ENCODE data around the gene TEAD1.
A peak's percentile ranks its signal among the peaks of the same experiment; 100 is the strongest.

TEAD1 gene

DNA sequence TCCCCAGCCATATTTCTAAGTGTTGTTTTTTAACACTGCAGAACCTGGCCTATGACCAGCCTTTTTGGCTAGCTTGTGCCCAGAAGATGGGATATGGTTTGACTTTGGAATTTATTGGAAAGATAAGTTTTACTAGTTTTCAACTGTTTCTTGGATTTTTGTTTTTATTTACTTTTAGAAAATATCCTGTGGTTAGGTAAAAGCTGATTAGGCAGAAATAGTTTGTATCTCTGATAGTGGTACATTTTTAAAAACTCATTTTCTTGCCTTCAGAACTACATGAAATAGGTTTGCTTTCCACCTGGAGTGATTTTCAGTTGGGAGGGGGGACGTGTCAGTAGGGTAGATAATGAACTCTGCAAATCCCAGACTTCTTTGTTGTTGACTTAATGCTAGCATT is 243.6 kb downstream of the TEAD1 start:
- no peak for DNase-seq

DNA sequence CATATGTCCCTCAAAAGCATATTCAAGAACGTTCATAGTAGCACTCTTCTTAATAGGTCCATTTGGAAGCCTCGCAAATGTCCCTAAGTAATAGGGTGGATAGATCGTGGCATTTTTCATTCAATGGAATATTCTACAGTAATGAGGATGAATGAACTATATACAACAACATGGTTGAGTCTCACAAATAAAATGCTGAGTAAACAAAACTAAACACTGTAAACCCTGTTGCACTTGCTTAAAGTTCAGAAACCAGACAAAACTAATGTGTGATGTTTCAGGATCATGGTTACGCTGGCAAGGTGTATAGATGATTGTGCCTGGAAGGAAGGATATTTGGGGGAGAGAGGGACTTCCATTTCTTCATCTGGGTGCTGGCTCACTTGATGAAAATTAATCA is 244.4 kb downstream of the TEAD1 start:
- DNase-seq, result no peak

DNA sequence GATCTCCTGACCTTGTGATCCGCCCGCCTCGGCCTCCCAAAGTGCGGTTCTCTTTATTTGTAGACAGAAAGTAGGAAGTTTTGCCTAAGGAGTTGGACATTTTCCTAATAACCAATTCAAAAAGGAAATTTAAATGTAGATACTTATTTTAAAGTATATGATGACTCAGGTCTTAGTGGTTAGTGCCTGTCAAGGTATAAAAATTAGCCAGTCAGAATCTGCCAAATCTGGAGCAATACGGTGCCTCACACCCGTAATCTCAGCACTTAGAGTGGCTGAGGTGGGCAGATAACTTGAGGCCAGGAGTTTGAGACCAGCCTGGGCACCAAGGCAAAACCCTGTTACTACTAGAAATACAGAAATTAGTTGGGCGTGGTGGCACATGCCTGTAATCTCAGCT is 248.2 kb downstream of the TEAD1 start:
- DNase-seq, result no peak

DNA sequence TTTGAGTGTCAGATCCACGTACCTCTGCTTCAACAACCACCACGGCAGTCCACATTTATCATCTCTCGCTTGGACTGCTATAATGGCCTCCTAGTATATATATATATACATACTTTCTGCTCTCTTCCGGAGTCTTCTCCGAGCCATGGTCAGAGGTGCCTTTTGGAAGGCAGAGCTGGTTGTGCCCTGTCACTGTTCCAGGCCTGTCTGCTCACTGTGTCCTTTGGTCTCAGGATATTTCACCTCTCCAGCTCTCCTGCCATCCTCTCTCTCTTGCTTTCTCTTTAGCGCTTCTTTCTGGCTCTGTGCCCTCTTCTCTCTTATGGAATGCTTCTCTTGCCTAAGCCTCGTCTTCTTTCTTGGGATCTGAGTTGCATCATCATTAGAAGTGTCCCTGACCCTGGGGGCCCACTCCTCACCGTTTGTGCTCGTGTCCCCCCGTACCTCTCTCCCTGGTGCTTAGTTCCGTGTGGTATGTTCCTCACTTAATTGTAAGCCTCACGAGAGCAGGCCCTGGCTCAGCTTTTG is 248.8 kb downstream of the TEAD1 start:
- DNase-seq, result no peak

DNA sequence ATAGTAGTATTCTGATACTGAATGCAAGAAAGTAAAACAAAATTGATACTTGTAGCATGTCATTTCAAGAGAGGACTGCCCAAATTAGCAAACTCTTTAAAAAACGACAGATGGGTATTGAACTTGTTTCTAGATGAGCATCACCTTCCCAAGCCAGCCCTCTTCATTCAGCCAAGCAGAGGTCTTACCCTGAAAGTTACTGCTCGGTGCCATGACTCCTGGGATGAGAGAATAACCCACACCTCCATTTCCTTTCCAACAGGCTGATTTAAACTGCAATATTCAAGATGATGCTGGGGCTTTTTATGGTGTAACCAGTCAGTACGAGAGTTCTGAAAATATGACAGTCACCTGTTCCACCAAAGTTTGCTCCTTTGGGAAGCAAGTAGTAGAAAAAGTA is 250.4 kb downstream of the TEAD1 start:
- no peak for DNase-seq

DNA sequence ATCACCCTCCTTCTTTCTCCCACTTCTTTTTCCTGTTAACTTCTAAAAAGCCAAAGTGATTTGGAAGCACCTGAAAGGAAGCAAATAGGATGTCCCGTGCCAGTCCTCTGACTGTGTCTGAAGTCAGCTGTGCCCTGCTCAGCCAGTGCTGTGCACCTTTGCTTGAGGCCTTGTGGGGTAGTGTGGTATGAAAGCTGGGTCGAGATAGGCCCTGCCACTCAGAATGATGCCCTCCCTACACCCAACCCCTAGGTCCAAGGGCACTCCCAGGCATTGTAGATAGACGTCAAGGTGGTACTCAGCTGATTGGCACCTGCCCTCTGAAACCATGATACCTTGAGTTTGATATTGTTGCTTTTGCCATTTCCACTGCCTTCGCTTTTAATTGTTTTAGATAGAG is 251.3 kb downstream of the TEAD1 start:
- no peak for DNase-seq

DNA sequence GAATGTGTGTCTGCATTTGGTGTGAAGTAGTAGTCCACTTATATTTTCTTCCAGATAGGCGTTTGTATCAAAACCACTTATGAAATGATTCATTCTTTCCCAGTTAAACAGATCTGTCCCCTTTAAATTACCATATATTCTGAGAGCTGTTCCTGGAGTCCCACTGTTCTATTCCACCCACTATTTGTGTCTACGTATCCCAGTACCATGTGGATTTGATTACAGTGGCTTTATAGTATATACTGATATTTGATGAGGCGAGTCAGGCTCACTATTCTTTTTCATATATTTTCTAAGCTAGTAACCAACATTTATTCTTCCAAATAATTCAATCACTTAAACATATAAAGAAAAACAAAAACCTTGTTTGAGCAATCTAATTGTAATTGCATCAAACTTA is 253.0 kb downstream of the TEAD1 start:
- DNase-seq, result no peak

DNA sequence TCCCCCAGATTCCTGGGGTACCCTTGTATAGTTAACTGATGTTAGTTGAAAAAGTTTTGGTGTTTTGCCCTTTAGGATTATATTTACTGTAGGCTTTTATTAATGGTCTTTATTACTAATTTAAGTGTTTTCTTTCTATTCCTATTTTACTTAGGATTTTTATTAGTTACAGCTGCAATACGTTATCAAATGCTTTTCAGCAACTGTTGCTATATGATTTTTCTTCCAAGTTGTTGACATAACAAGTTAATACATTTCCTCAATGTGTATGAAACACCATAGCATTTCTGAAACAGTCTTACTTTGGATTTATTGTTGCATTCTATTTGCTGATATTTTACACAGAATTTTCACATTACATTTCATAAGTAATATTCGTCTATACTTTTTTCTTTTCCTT is 253.7 kb downstream of the TEAD1 start:
- no peak for DNase-seq

DNA sequence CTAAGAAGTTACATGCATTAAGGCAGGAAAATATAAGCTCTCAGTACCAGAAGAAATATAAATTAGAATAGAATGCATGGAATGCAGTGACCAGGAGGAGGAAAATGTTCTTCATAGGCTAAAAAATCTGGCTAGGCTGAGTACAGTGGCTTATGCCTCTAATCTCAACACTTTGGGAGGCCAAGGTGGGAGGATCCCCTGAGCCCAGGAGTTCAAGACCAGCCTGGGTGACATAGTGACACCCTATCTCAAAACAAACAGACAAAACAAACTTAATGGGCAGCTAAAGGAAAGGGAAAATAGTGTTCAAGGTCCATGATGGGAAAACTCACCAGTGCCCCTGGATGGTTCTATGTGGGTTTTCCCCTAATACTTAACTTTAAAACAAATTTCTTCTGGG is 256.6 kb downstream of the TEAD1 start:
- no peak for DNase-seq

DNA sequence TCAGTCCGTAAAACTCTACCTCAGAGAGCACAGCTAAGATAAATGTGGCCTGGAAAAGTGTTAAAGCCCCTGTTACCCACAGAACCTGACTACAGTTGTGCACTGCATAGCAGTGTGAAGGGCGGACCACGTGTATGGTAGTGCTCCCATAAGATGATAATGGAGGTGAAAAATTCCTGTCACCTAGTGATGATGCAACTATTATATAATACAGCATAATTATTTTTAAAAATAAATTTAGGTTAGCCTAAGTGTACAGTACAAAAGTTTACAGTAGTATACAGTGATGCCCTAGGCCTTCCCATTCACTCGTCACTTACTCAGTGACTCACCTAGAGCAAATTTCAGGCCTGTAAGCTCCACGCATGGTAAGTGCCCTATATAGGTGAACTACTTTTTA is 258.3 kb downstream of the TEAD1 start:
- no peak for DNase-seq

DNA sequence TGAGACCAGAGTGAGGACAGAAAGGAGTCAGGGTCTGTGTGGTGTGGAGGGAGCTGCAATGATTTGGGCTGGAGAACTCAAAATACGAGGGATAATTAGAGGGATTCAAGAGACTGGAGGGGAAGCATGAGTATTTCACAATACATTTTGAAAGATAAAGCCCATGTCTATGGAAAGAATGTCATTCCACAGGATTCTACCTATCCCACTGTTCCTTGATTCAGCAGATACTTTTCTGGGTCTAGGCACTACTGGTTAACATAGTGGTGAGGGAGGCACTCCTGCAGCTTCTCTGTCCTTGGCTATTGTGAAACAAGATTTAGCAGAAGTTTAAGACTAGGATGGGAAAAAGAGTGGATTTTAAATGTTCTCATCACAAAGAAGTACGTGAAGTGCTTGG is 262.0 kb downstream of the TEAD1 start:
- DNase-seq, result no peak

DNA sequence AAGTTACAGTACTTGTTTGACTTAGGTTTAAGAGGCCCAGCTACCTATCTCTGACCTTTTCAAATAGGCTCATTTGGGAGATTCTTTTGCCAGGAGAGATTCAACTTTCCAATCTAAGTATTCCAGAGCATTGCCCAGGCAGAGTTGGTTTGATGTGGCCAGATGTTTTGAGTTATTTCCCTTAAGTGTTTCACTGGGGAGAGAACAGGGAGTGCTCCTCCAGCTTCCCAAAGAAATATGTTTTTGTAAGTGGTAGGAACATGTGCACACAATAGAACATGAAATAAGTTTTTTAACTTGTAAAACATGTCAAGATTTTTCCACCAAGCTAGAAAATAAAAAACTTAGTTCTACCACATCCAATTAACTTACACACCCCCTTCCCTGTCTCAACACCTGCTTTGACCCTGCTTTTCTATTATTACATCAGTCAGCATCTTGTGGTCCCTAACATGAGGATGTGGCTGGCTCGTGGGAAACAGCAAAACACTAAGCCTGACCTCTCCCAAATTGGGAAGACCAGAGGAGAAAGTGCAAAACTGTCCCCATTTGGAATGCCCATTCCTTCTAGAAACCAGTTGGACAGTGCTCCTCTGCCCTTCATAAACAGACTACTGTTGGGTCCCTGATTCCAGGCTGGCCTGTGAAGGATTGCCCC is 264.5 kb downstream of the TEAD1 start:
- DNase-seq, result no peak

DNA sequence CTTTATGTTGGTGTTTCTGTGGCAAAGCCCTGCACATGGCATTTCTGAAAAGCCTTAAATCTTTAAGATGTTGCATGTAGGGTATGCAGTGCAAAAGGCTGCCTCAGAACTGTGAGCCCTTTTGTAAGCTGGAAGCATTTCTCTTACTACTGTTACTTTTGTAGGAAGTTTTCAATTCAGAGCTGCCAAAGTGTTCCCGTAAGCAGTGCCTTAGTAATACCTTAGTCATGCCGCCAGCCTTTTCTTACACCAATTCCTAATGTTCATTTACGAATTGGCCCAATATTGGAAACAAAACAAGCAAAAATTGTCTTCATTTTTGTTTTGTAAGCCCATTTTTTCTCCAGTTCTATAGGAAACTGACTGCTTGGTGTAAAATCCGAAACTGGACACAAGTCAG is 267.4 kb downstream of the TEAD1 start:
- no peak for DNase-seq

DNA sequence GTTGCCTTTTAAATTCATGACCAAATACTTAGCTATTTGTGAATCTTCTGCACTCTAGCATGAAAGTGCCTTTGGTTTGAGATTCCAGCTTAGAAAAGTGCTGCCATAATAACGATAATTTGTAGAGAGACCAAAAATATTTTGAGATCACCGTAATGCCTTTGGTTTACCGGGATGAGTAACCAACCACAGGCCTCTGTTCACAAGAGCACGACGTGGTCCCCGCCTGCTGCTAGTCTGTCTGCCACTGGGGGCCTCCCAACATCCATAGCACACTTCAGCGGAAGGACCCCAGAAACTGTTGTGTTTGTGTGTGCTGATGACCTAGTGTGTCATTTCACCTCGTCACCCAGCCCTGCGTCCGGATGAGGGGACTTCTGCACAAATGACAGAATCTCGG is 267.9 kb downstream of the TEAD1 start:
- DNase-seq, result no peak

DNA sequence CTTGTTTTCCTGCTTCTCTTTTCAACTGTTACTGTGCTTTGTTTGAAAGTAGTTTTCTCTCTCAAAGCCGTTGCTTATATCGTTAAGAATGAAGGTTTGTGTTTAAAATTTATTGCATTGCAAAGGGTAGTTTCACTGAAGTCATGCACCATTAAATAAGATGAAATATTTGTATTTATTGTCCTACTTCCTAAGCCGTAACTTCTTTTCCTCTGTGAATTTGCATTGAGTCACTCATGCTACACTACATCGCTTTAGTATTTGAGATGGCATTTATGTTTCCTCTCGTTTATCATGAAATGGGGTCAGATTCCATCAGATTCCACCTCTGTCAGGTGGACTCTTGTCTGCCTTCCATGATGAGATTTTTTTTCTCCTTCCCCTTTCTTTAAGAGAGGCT is 269.1 kb downstream of the TEAD1 start:
- no peak for DNase-seq

DNA sequence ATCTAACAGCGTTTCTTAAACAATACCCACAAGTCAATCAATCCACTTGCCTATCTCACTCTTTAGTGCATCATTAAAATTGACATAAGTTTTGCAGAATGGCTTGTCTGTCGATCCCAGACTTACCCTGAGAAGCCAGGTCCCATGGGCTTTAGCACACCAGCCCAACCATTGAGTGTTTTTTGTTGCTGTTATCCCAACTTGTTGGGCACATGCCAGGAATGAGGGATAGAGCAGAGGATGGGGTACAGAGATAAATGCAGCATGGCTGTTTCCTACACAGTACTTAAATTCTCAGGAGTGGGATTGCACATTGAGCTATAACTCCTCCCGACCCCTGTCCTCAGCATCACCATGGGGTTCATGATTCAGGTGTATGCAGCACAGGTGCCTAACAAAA is 270.7 kb downstream of the TEAD1 start:
- DNase-seq, result no peak

DNA sequence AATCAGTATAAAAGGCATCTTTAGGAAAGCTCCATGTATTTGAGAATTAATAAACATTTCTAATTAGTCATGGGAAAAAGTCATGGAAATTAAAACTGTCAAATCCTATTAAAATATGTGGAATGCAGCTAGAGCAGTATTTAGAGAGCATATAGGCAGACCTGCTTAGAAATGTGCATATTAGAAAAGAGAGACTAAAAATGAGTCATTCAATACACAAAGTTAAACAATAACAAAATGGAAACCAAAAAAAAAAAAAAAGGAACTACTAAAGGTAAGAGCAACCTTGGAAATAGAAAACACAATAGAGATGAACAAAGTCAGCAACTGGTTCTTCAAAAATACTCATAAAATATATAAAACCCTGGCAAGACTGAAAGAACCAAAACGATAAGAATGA is 275.2 kb downstream of the TEAD1 start:
- no peak for DNase-seq

DNA sequence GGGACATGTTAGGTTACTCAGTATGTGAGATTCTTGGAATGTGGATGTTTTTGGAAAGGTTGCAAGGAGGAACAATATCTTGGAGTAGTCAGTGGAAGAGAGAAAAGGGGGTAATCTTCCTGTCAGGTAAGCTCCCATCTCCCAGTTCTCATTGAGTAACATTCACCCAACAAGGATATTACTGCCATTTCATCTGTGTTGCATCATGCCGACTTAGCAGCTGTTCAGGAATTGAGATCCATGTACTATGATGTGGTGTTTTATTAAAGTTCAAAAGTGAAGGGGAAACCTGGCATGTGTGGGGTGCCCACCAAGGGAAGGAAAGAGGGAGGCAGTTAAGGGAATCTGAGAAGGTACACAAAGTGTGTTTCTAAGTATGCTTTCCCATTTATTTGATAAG is 276.4 kb downstream of the TEAD1 start:
- DNase-seq, result no peak

DNA sequence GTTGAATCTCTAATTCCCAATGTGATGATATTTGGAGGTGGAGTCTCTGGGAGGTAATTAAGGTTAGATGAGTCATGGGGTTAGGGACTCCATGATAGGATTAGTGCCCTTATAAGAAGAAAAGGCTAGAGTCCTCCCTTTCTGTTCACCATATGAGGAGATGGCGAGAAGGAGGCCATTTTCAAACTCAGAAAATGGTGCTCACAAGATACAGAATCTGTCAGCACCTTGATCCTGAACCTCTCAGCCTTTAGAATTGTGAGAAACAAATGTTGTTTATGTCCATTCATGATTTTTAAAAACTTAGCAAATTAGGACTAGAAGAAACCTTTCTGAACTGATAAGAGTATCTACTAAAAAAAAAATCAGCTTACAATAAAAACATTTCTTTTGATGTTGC is 277.2 kb downstream of the TEAD1 start:
- DNase-seq, result no peak

DNA sequence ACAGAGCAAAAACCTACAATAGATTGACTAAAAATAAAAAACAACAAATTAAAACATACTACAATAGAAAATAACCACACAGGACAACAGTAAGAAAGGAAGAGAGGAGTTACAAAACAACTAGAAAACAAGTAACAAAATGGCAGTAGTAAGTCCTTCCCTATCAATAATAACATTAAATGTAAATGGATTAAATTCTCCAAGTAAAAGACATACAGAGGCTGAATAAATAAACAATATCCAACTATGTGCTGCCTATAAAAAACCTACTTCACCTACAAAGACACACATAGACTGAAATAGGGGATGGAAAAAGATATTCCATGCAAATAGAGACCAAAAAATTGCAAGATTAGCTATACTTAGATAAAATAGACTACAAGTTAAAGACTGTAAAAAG is 277.9 kb downstream of the TEAD1 start:
- no peak for DNase-seq

DNA sequence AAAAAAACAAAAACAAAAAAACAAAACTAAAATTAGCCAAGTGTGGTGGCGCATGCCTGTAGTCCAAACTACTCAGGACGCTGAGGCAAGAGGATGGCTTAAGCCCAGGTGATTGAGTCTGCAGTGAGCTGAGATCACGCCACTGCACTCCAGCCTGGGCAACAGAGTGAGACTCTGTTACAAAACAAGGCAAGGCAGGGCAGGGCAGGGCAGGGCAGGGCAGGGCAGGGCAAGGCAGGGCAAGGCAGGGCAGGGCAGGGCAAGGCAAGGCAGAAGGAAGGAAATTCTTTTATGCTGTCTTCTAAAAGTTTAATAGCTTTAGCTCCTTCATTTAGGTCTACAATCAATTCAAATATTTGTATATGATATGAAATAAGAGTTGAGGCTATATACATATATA is 284.8 kb downstream of the TEAD1 start:
- DNase-seq, result no peak

DNA sequence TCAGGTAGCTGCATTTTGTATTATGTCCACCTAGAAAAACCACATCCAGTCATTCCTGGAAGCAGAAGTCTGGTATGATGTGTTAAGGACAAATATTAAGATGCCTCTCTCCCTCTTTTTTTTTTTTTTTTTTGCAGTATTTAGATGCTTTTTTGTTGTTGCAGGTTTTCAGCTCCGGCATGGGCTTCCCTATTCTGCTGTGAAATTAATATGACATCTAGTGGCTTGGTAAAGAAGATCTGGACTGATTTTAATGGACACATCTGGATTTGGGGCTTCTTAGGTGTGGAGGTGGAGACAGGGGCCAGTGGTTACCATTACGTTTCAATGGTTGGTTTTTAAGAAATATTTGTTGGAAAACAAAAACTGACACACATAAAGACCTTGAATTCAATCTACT is 287.4 kb downstream of the TEAD1 start:
- no peak for DNase-seq

DNA sequence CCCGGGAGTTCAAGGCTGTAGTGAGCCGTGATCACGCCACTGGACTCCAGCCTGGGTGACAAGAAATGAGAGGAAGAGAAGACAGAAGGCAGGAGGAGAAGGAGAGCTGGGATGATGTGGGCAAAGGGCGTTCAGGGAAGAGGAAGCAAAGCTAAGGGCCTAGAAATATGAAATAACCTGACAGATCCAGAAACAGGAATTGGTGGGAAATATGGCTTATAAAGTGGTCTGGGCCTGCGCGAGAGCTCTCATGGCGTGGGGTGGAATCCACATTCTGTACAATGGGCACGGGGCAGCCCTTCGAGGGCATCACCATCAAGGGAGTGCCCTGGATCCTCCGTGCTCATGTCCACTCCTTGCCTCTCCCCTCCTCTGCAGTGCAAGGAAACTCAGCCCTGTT is 288.1 kb downstream of the TEAD1 start:
- no peak for DNase-seq

DNA sequence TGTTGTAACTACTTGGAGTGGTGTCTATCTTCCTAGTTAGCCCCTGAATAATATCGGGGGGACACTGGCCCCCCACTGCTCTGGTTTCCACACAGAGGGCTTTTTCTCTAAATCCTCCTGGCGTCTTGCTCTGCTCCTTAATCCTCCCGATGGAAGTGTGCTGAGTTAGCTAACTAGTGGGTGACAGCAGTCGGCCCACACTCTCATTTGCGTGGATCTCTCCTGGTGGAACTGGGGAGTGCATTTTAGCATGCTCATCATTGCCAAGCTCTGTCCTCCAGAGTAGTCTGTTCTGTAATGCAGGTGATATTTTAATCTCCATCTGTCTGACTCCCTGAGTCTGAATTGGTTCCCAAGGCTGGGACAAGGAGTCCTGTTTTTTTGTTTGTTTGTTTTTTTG is 288.8 kb downstream of the TEAD1 start:
- no peak for DNase-seq

DNA sequence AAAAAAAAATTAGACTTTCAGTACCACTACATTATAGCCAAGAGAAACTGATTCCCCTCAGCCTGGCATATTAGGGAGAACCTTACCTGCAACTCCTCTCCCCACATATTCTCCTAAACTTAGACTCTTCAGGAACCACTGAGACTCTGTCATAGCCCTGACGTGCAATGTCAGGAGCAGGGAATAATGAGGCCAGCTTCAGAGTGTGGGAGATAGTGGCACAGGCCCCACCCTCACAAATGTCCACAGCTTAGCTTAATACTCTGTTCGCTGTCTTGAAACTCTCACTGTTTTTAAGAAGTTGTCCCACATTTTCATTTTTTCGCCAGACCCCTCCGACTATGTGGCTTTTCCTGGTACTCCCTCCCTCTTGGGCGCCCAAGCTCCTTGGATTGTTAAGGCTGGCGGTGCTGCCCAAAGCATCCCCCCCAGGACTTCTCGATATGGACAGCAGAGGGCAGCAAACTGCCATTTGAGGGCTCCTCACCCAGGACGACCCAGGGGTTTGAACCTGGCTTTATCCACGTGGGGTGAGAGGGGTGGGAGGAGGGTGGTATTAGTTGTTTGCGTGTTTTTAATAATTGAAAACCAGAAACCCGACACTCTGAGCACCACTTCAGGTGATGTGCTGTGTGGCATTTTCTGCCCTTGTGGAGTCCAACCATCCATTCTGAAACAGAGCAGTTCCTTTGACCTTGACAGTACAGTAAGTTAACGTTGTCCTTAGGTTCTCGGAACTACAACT is 289.7 kb downstream of the TEAD1 start:
- peak; percentile 58 for DNase-seq

All from CD4-positive, alpha-beta T cell treated with Interleukin-17A for 1 hour (primary cell).